ENCODE measurements around the gene ESRRG. TPM values are rescaled to one million over a fixed set of nuclear protein-coding genes. Genes with fewer than 3 reads are reported as not detected.
"Not testable (repeated sequence)": the region's sequence is repeated elsewhere in the genome, so short reads cannot be mapped to it uniquely, and the experiment has no call there.

The ESRRG gene
- total RNA-seq, 1 donor from 2014 or later, result not detected

GRCh38 chr1:216705676-216706075 lies 17.6 kb downstream of the ESRRG start:
- intact Hi-C loops (cut with micrococcal nuclease), result no loop called here

GRCh38 chr1:216704065-216704464 lies 19.2 kb downstream of the ESRRG start:
- intact Hi-C loops (cut with micrococcal nuclease), result not testable (repeated sequence)

DNA sequence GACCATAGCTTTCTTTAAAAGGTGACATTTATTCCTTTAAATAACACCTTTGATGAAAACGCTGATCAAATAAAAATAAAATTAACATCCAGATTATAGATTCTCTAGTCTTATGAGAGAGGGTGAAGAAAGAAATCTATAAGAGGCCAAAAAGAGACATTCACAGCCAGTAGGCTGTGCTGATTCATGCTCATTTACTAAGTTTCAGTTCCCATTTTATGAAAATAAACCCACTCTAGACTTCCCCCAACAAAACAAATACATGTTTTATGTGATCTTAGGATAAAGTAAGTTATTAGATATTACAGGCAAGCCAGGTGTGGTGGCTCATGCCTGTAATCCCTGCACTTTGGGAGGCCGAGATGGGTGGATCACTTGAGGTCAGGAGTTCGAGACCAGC lies 21.1 kb downstream of the ESRRG start:
- intact Hi-C loops (cut with micrococcal nuclease), result no loop called here

DNA sequence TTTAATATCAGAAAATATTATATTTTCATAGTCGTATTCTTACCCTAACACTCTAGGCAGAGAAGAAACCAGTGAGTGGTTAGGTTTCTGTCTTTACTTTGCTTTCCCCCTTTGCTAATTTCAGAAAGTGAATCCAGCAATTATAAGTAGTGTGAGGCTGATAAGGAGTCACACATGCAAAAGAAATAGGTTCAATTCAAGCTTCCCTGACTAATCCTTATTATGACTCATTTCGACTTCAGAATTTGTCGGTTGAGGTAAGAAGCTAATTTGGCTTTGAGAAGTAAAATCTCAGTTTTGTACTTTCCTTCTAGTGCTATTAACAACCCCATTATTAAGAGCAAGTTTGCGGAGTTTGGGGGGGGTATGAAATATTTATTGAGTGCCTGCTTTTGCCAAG lies 22.4 kb downstream of the ESRRG start:
- intact Hi-C loops (cut with micrococcal nuclease), result no loop called here

DNA sequence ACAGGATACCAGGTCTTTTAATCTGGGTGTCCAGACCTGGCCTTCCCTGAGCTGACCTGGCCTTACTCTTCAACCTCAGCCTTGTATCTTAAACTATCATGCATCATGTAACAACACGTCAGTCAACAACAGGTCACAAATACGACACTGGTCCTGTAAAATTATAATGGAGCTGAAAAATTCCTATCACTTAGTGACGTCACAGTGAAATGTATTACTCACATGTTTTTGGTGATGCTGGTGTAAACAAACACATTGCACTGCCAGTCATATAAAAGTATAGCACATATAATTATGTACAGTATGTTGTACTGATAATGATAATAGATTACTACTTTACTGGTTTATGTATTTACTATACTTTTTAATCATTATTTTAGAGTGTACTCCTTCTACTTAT lies 31.5 kb downstream of the ESRRG start:
- intact Hi-C loops (cut with micrococcal nuclease), result no loop called here

DNA sequence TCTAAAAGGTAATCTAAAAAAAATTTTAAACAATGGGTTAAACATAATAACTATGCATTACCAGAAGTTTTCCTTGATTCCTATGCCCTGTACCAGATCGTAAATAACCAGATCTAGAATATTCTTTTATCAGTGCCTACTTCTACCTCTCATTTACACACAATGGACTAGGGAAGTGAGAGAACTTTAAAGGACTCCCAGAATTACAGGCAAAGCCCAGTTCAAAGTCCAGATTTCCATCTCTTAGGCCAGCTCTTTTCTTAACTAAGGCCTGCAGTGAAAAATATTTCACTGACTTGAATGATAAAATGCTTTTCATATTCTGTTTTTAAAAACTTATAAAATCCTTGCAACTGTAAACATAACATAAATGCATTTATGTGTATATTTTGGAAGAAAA lies 32.6 kb downstream of the ESRRG start:
- intact Hi-C loops (cut with micrococcal nuclease), result no loop called here

DNA sequence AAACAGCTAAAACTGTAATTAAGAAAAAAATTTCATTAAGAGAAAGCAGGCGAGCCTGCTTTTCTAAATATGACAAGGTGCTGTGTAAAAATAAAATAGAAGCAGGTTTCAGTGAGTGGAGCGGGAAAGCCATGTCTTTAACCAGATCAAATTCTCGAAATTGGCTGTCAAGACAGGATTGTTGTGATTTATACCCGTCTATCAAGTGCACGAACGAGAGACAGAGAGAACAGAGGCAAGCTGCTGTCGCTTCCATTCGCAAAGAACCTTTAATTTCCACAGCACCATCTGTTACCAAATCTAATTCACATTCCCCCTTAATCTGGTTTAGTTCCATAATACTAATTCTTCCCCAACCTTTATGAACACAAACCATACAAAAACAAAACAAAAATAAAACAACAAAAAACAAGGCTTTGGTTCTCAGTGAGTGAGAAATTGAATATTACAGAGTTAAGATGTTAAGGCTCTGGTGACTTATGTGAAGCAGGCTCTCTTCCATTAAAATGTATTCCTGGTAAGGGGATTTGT lies 35.0 kb downstream of the ESRRG start:
- intact Hi-C loops (cut with micrococcal nuclease), result no loop called here

DNA sequence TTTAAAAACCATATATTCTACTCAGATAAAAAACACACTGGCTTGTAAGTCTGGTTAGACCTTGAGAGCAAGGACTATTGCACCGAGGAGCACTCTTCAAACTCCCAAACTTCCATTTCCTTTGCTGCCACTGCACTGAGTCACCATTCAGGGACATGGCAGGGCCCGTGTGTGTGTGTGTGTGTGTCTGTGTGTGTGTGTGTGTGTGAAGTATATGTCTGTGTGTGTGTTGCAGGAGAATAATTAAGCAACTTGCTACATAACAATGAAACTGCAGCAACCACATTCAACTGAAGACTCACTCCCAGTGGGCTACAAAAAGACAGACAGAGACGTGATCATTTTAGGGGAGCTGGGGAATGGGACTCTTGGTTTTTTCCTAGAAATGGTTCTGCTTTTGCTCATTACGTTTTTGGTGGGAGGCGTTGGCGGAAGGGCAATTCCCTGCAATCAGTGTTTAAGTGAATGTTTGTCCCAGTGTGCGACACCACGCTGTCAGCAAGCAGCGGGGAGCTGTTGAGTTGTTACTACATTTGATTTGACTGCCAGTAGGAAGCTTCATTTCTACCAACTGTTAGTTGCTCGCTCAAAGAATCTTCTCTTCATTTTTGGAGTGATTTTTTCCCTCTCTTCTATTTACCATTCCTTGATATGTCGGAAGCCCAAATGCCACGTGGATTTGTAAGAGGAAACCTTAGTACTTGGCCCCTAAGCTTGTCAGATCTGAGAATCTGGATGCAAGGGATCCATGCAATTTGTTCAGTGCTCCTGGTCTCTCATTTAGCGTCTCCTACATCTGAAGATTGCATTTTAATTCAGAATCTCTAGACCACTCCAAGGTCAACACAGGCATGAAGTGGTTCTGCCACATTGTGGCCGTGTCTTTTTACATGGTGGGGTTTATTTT lies 36.1 kb downstream of the ESRRG start:
- intact Hi-C loops (cut with micrococcal nuclease), result no loop called here

DNA sequence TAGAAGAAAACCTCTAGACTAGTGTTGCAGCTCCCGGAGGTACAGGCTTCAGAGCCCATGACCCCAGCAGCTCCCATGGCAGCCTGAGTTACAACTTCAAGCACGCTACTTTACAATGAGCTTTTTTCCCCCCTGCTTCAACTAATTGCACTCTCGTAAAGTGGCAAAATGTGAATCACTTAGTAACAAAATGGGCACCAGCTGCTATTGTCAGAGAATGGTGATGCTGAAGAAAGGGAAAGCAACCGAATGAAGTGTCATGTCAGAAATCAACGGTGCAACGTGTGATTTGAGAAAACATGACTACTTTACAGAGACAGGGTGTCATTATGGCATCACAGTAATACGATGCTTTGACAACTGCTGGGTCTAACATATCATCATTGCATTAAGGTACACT lies 40.5 kb downstream of the ESRRG start:
- intact Hi-C loops (cut with micrococcal nuclease), result no loop called here

GRCh38 chr1:216679108-216679507 lies 44.1 kb downstream of the ESRRG start:
- intact Hi-C loops (cut with micrococcal nuclease), result no loop called here

DNA sequence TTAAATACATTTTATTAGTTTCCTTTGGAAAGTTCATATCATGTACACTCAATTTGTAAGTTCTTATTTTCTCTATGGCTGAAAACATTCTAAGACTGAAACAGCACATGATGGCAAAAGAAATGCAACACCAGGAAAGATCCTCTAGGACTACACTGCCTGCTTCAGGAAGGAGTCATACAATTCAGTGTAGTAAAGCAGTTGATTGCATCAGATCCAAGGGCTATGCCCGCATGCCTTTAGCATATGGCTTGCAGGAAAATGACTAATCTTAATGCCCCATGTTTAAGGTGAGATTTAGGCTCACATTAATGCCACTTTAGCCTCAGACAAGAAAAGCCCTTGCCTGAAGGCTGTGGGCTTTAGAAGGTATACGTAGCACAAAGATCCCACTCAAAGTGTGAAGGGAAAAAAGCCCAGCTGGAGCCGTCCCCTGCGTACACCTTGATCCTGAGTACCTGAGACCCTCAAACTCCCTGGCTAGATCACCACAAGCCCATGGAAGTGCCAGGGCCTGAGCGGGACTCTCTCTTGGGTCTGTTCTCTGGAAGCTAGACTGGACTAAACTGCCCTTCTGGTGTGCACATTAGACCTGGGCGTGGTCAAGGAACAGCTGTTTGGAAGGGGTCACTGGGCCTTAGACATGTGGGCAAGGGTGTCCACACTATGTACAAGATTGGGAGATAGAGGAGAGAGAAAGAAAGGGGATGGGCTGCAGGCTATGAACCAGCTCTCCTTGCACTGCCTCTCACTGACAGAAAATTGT lies 52.9 kb downstream of the ESRRG start:
- intact Hi-C loops (cut with micrococcal nuclease), result no loop called here

DNA sequence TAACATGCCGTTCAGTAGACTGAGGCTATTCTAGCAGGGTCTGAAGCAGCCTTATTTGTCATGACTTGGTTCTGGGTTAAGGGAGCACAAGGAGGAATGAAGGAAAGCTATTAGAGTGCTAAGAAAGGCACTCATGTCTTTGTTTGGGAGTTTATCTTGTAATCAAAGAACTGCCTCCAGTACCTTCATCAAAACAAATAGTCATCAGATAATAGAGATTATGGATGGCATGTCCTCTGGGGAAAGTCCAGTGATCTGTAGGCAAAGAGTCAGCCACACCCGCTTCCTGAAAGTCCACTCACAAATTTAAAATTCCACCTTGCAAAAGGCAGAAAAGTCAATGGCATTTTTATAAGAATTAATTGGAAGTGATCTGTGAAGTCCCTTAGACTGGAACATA lies 56.8 kb downstream of the ESRRG start:
- intact Hi-C loops (cut with micrococcal nuclease), result no loop called here

- intact Hi-C loops (cut with micrococcal nuclease), result no loop called here
These were observed 57.4 kb downstream of the ESRRG start for GRCh38 chr1:216665856-216666255.

GRCh38 chr1:216665406-216665805 lies 57.8 kb downstream of the ESRRG start:
- intact Hi-C loops (cut with micrococcal nuclease), result no loop called here

DNA sequence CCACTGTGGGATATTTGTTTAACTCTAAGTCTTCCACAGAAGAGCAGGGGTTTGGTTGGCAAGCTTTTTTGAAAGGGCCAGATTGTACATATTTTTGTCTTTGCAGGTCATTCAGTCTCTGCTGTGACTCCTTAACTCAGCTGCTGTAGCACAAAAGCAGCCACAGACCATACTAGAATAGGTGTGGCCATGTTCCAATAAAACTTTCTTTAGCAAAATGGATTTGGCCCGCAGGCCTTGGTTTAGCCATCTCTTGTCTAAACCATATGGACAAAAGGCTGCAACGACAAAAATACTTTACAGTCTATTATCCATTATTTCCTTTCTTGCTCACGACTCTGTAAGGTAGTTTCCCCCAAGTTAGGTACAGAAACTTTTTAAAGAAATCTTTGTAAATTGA lies 60.5 kb downstream of the ESRRG start:
- intact Hi-C loops (cut with micrococcal nuclease), result no loop called here

DNA sequence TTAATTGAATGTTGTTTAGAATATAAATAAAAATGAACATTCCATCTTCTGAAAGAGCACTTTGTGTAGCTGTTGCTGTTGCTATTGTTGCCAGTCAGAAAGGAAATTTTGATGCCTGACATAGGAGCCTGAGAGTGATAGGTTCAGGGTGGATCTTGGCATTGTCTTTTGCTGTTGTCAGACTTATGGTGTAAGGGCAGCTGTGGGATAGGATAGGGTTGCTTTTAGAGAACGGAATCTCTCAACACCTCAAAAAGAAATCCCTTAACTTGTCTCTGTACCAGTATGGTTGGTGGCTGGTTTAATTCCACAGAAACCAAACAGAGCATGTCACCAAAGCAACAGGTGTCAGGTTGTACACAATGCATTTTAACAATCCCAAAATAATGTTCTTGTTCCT lies 62.7 kb downstream of the ESRRG start:
- intact Hi-C loops (cut with micrococcal nuclease), result no loop called here

DNA sequence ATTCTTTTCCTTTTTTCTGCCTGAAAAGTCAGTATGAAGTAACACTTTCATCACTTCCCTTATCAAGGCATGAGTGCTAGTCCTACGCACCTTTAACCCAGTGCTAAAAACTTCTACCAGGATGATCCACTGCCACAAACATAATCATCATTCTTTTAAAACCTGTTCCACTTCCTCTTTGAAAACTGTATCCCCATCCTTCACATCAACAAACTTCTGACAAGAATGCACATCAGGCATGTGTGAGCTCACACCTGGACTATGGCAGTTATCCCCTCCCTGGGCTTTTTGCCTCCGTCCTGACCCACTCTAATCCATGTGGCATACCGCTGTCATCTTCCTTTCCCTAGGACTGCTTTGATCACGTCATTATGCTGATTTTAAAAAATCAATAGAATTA lies 70.2 kb downstream of the ESRRG start:
- intact Hi-C loops (cut with micrococcal nuclease), result no loop called here

GRCh38 chr1:216651826-216652418 lies 71.3 kb downstream of the ESRRG start:
- intact Hi-C loops (cut with micrococcal nuclease), result no loop called here

DNA sequence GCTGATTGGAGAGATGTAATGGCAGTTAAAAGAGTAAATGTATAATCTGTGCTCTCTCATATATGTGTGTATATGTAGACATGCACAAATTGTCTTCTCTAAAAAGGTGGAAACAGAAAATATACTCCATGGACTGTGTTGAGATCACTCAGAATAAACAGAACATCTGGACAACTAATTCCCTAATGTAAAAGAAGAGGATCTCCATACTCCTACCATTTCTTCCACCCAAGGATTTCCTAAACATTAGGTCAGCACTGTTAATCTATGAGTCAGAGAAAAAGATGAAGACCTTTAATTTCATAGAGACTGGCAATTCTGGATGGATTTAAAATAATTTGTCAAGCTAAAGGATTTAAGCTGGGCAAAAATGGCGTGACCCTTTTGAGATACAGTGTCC lies 80.1 kb downstream of the ESRRG start:
- intact Hi-C loops (cut with micrococcal nuclease), result no loop called here

- intact Hi-C loops (cut with micrococcal nuclease), result no loop called here
These were observed 81.4 kb downstream of the ESRRG start for GRCh38 chr1:216641669-216642460.

GRCh38 chr1:216640100-216640499 lies 83.1 kb downstream of the ESRRG start:
- intact Hi-C loops (cut with micrococcal nuclease), result no loop called here
